Activated CD8-positive, alpha-beta memory T cell treated with anti-CD3 and anti-CD28 coated beads for 36 hours (primary cell): ENCODE measurements around the gene RTF1. TPM values are rescaled to one million over a fixed set of nuclear protein-coding genes. Genes with fewer than 3 reads are reported as not detected.
"Not testable (repeated sequence)": the region's sequence is repeated elsewhere in the genome, so short reads cannot be mapped to it uniquely, and the experiment has no call there.

ENCODE experiments used
- CTCF ChIA-PET: fragments of 350-600 bp; sonication (Branson Sonifier 250); formaldehyde crosslinking; loops from one replicate; lab custom pipeline; 2021; ENCODE audit warnings: antibody characterized with exemption; lab: Charles Lee
- POLR2A ChIA-PET: fragments of 350-600 bp; sonication (Branson Sonifier 250); formaldehyde crosslinking; loops from one replicate; lab custom pipeline; 2021; ENCODE audit warnings: antibody characterized with exemption; lab: Charles Lee
- total RNA-seq, 2 experiments: library from RNA; stranded (reverse); gene quantifications; one replicate each; pipeline ENCODE4 v1.2.3, GENCODE V29; 2021

RTF1 gene
- total RNA-seq, result 10 to 100 TPM; 28.3 to 33.8 TPM

DNA sequence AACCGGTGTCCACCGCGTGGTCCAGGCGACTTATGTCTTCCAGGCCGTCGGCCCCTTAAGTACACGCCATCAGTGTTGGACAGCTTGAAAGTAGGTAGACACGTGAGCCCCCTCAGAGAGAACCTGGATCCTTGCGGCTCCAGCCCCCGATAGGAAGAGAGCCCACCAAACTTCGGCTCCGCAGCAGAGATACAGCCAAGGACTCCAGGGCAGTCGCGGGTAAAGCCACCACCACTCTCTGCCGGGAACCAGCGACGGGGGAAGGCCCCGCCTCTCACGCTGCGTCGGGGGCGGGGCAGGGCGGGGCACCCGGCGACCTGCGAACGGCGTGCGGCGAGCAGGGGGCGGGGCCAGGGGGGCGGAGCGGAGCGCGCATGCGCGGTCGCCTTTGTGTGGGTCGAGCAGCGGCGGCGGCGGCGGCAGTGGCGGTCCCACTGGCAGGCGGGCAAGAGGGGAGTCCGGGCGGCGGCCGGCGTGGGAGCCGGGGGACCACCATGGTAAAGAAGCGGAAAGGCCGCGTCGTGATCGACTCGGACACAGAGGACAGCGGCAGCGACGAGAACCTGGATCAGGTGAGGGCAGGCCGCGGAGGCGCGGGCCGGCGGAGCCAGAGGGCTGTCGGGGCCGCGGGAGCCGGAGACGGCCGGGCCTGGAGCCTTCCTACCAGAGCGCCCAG lies at the start of gene RTF1:
Gene RTF1 (plus strand): TSS at position 354 of the 676 bp plus-strand sequence. CDS start 21 bp downstream, at position 375.
- CTCF ChIA-PET, result interaction anchor here (1.6 kb wide), 1 partner anchor 13 kb away, joined by 4 read pairs; no protein-coding TSS in a partner anchor

DNA sequence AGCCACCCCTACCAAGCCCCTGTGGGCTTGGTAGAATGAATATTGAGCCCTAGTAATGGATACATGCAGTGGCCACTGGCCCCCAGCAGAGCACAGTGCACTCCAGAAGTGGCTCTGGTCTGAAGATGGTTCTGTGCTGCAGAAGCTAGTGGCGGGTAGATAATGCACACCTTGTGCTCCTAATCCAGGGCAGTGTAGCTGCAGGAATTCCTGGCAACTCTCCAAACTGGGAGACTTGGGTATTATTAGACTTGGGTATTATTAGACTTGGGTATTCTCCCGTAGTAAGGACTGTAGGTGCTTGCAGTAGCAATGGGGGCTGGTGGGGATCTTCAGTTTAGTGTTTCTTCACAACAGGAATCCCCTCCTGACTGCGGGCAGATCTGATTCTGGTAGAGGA lies 49.5 kb upstream of the RTF1 start:
- CTCF ChIA-PET, result no interaction called here

More for the DNA sequence above, at the start of gene RTF1:
- POLR2A ChIA-PET, result interaction anchor here (0.6 to 0.8 kb wide), 2 partner anchors 84 to 99 kb away, joined by 3 read pairs; partner anchors contain the start of genes NUSAP1 and OIP5

DNA sequence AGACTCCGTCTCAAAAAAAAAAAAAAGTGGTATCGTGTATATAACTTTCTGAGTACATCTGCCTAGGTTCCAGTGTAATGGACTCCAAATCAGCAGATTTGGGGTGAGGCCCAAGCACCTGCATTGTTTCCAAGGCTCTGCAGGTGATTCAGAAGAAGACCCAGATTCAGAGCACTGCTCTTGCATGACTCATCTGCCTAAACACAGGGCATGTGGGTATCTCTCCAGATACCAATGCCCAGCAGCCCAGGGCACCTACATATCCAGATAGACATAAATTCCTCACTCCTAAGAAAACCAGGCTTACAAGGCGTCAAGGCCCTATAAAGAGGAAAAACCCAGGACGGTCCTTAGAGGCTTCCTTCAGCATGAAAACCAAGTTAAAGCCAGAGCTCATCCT lies 38.9 kb upstream of the RTF1 start:
- CTCF ChIA-PET, result no interaction called here
- POLR2A ChIA-PET, result interaction anchor here (0.7 kb wide), 1 partner anchor 194 kb away, joined by 3 read pairs; no protein-coding TSS in a partner anchor

More for the DNA sequence above, 49.5 kb upstream of the RTF1 start:
- POLR2A ChIA-PET, result no interaction called here

DNA sequence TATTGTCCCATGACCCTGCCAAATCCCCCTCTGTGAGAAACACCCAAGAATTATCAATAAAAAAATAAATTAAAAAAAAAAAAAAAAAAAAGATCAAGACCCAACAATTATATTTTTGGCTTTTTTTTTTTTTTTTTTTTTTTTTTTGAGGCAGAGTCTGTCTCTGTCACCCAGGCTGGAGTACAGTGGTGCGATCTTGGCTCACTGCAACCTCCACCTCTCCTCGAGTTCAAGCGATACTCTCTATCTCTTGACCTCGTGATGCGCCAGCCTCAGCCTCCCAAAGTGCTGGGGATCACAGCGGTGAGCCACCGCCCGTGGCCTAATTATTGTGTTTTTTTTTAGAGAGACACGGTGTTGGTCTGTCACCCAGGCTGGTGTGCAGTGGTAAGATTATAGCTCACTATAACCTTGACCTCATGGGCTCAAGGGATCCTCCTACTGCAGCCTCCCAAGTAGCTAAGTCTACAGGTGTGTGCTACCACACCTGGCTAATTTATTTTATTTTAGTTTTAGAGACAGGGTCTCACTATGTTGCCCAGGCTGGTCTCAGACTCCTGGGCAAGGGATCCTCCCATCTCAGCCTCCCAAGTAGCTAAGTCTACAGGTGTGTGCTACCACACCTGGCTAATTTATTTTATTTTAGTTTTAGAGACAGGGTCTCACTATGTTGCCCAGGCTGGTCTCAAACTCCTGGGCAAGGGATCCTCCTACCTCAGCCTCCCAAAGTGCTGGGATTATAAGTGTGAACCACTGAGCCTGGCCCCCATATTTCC lies 32.7 kb upstream of the RTF1 start:
- CTCF ChIA-PET, POLR2A ChIA-PET: not testable (repeated sequence)

DNA sequence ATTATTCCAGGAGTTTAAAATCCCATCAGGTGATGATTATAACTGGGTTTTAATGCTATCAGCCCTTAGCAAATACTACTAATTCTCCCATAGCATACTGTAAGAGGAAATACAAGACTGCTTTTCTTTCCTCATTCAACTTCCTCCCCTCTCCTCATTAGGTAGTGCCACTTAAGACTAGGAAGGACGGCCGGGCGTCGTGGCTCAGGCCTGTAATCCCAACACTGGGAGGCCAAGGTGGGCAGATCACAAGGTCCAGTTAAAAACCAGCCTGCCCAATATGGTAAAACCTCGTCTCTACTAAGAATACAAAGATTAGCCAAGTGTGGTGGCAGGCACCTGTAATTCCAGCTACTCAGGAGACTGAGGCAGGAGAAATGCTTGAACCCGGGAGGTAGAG lies 29.2 kb upstream of the RTF1 start:
- POLR2A ChIA-PET, result no interaction called here

DNA sequence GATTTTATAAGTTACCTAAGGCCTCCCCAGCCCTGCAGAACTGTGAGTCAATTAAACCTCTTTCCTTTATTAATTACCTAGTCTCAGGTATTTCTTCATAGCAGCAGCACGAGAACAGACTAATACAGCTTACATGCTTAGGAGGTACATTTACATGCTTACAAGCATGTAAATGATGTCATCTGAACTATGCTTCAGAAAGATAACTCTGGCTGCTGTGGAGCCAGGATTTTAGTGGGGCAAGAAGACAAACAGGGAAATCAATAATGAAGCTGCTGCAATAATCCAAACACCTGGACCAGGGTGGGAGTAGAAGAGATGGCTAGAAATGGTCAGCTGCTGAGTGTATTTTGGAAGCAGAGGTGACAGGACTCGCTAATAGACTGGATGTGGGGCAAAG lies 24.2 kb upstream of the RTF1 start:
- CTCF ChIA-PET, result interaction anchor here (0.7 kb wide), 1 partner anchor 69 kb away, joined by 6 read pairs; no protein-coding TSS in a partner anchor

More for the DNA sequence above, 29.2 kb upstream of the RTF1 start:
- CTCF ChIA-PET, result no interaction called here

DNA sequence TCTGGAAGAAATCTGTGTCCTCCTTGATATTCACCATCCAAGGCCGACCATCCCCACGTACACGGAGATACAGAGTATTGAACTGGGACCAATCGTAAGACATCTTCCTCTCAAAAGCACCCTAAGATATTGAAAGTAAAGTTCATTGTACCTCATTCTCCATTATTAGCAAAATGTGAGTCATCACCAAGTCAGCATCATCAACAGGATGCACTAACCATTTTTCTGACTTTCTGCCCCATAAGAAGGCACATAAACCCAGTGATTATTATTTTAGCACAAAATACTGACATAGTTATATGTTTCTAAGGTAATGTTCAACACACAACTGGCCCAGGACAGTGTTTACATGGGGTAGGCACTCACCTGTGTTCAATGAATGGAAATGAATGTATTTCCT lies 22.0 kb upstream of the RTF1 start:
- POLR2A ChIA-PET, result no interaction called here
- CTCF ChIA-PET, result no interaction called here

More for the DNA sequence above, 24.2 kb upstream of the RTF1 start:
- POLR2A ChIA-PET, result interaction anchor here (0.7 kb wide), 1 partner anchor 40 kb away, joined by 5 read pairs; no protein-coding TSS in a partner anchor

DNA sequence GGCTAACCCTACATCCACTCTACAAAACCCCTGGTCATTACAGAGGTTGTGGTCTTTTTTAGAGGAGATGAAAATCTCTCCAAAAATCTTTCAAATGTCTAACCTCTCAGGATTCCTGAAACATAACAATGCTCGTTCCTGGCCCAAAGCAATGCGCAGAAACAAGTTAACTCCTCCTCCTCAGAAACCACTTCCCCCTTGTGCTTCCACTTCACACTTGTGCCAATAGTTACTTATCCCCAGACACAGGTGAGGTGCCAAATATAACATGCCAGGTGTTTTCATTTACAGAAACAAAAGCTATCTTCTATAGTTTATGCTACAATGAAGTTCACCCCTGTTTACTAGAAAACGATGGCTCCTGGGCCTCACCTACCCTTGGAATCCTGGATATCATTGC lies 20.8 kb upstream of the RTF1 start:
- CTCF ChIA-PET, result no interaction called here

DNA sequence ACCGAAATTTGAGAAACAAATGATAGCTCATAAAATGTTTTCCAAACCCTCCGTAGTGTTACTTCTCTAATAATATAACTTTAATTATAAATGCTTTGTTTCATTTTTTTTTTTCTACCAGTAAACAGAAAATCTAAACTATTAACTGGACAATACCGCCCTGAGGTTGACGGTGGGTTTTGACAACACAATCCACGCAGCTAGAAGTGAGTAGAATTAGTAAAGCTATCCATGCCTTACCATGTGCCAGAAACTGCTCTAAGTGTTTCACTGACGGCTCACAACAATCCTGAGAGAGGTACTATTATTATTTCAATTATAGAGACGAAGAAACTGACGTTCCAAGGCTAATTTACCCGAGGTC lies 15.0 kb upstream of the RTF1 start:
- CTCF ChIA-PET, result interaction anchor here (0.9 kb wide), 1 partner anchor 171 kb away, joined by 3 read pairs; the partner anchor contains the start of genes CHP1 and EXD1
- POLR2A ChIA-PET, result interaction anchor here (1.0 kb wide), 1 partner anchor 28 kb away, joined by 3 read pairs; no protein-coding TSS in a partner anchor

More for the DNA sequence above, 20.8 kb upstream of the RTF1 start:
- POLR2A ChIA-PET, result no interaction called here

DNA sequence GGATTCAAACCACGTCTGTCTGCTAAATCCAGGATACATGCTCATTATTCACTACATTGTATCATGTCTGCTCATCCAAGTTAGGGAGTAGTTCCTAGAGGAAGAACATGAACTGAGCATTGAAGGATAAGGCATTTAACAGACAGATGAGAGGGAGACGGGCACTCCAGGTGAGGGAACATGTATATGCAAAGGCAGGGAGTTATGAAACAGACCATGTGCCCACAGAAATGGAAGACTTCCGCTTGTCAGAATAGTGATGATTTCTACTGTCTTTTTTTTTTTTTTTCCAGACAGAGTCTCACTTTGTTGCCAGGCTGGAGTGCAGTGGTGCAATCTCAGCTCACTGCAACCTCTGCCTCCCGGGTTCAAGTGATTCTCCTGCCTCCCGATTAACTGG lies 9.6 kb upstream of the RTF1 start:
- CTCF ChIA-PET, result no interaction called here

DNA sequence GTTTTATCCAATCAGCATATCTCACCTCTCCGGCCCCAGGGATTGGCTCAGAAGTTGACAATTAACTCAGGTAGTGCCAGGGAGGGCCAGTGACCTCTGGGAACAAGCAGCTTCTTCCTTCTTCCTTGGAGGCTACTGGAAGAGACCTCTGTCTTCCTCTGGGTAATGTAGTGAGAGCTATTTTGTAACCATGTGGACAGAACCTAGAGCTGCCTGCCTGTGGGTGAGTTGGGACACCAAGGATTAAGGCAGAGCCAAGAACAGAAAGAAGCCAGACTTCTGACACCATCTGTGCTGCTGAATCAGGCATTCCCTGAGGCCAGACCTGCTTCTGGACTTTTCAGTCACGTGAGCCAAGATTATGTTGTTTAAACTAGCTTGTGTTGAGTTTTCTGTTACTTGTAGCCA lies 8.7 kb upstream of the RTF1 start:
- ChIA-PET CTCF (no interaction called here), POLR2A (no interaction called here)

More for the DNA sequence above, 9.6 kb upstream of the RTF1 start:
- POLR2A ChIA-PET, result no interaction called here

DNA sequence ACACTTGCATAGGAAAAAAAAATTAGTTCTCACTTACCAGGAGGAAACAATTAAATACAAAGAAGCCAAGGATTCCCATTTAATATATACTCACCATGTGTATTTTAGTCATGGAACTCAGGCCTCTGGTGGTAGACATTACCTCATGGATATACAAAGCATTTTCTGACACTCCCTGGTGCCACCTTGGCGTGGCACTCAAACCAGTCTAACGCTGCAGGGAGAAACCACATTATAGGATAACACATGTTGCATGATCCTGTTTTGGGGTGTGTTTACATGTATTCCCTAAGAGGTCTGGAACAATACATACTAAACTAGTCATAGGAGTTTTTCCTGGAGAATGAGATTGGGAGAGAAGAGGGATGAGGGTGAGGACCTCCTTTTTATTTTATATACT lies 5.9 kb upstream of the RTF1 start:
- CTCF ChIA-PET, result no interaction called here
- POLR2A ChIA-PET, result no interaction called here

DNA sequence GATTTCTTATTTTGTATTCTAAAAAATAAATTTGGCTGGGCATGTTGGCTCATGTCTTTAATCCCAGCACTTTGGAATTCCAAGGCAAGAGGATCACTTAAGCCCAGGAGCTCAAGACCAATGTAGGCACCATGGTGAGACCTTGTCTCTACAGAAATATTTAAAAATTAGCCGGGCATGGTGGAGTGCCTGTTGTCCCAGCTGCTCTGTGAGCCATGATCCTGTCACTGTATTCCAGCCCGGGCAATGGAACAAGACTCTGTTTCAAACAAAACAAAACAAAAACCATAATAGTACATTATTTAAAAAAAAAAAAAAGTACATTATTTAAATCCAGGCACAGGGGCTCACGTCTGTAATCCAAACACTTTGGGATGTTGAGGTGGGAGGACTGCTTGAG lies 5.5 kb upstream of the RTF1 start:
- POLR2A ChIA-PET, result no interaction called here
- CTCF ChIA-PET, result no interaction called here

DNA sequence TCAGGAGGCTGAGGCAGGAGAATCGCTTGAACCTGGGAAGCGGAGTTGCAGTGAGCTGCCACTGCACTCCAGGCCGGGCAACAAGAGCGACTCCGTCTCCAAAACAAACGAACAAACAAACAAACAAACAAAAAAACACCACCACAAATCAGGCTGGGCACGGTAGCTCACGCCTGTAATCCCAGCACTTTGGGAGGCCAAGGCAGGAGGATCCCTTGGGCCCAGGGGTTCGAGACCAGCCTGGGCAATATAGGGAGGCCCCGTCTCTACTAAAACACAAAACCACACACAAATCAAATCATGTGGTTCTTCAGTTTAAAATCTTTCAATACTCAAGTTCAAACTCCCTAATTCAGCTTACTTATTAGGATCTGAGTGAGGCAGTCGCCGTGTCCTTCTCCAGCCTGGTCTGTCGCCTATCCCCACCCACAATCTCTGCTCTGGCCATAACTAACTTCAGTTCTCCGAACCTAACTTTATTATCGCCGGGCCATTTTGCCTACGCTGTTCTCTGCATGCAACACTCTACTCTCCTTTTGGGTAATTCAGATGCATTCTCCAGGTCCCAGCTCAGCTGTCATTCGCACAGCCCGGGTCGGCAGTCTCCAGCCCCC lies 660 bp upstream of the RTF1 start:
- POLR2A ChIA-PET, result interaction anchor here (0.8 kb wide), 1 partner anchor 83 kb away, joined by 3 read pairs; the partner anchor contains the start of genes NUSAP1 and OIP5
- CTCF ChIA-PET, result no interaction called here

DNA sequence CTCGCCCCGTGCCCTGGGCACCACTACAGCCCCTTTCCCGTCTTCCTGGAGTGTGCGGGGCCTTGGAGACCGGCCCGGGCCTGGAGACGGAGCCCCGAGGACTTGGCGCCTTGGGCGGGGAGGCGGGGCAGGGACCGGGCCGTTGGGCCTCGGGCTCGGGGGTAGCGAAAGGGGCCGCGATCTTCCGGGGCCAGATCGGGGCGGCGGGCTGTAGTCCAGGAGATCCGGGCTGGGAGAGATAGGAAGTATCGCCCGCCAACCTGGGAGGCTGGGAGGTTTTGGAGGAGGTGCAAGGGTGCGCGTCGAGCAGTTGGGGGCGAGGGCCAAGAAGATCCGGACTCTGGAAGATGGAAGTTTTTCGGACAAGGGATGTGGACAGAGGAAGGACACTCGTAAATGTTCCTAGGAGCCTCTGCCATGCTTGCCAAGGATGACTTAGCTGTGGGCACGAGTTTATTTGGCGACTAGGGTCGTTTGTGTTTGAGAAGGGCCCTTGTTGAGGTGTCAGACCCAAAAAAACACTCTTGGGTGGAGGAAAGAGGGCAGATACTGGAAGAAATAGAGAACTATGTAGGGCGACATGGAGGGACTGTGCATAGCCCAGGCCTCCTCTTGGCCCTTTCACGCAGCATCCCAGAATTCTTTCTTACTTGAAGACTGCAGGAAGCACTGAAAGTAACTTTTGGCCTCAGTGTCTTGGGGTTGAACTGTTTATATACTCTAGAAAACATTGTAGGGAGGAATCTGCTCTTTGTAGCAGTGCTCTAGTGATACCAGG lies 712 bp downstream of the RTF1 start:
- ChIA-PET CTCF (interaction anchor here (1.6 kb wide), 1 partner anchor 12 kb away, joined by 4 read pairs; no protein-coding TSS in a partner anchor), POLR2A (interaction anchor here (0.6 kb wide), 1 partner anchor 99 kb away, joined by 3 read pairs; no protein-coding TSS in a partner anchor)

DNA sequence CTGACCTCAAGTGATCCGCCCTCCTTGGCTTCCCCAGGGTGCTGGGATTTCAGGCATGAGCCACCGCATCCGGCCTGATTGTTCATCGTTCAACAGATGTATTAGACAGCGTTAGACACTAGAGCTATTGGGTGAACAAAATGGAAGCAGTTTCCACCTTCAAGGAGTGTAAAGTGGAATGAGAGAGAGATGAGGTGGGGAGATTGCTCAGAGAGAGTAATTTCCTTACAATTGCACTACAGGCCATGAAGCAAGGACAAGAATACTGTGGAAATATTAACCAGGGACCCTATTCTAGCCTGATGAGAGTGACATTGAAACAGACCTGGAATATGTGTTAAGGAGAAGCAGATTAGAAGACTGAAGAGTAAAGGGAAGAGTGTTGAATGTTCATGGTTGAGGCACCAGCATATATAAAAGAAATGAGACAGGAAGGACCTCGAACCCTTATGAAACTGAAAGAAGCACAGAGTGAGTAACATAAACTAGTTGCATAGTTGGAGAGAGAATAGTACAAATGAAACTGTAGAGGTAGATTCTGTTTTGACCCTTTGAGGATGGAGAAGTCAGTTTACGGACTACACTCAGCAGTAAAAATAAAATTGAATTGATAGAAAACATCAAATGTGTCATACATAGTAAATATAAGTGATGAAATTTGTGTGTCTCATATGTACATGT lies 7.2 kb downstream of the RTF1 start:
- CTCF ChIA-PET, result no interaction called here
- POLR2A ChIA-PET, result no interaction called here

DNA sequence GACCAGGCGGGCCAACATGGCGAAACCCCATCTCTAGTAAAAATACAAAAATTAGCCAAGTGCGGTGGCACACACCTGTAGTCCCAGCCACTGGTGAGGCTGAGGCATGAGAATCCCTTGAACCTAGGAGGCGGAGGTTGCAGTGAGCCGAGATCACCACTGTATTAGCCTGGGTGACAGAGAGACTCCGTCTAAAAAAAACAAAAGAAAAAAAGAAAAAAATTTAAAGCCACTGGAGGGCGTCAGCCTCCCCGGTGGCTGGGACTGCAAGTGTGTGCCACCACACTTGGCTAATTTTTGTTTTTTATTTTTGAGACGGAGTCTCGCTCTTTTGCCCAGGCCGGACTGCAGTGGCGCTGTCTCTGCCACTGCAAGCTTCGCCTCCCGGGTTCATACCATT lies 7.9 kb downstream of the RTF1 start:
- POLR2A ChIA-PET, result no interaction called here
- CTCF ChIA-PET, result no interaction called here

DNA sequence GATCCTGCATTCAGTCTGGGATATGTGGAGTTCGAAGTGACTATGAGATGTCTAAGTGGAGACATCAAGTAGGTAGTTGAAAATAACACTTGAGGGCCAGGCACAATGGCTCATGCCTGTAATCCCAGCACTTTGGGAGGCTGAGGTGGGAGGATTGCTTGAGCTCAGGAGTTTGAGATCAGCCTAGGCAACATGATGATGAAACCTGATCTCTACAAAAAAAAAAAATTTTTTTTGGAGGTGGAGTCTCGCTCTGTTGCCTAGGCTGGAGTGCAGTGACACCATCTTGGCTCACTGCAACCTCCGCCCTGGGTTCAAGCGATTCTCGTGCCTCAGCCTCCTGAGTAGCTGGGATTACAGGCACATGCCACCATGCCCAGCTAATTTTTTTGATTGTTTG lies 9.0 kb downstream of the RTF1 start:
- CTCF ChIA-PET, POLR2A ChIA-PET: not testable (repeated sequence)
